Panc1 (cell line): ENCODE measurements around the gene PAGR1.

Experiments
- POLR2AphosphoS5 ChIP-seq: IDR thresholded peaks from 2 replicates; pipeline ENCODE4 v1.6.1; 2012; ENCODE audit warnings: mild to moderate bottlenecking, low read depth, low read length, moderate library complexity
- SIN3A ChIP-seq: IDR thresholded peaks from 2 replicates; pipeline ENCODE4 v1.6.1; 2012; ENCODE audit warnings: low read depth, mild to moderate bottlenecking, low read length, moderate library complexity, borderline replicate concordance; ENCODE audit not compliant: insufficient read depth
- TCF7L2 ChIP-seq: IDR thresholded peaks from 2 replicates; pipeline ENCODE4 v1.6.1; 2011; ENCODE audit warnings: mild to moderate bottlenecking, low read depth, low read length, inconsistent platforms
- TF ChIP-seq, protein P1 (sequence below): fragments of 450-650 bp; IDR thresholded peaks from 2 replicates; pipeline ENCODE4 v1.5.1; 2017; ENCODE audit warnings: mild to moderate bottlenecking

DNA sequence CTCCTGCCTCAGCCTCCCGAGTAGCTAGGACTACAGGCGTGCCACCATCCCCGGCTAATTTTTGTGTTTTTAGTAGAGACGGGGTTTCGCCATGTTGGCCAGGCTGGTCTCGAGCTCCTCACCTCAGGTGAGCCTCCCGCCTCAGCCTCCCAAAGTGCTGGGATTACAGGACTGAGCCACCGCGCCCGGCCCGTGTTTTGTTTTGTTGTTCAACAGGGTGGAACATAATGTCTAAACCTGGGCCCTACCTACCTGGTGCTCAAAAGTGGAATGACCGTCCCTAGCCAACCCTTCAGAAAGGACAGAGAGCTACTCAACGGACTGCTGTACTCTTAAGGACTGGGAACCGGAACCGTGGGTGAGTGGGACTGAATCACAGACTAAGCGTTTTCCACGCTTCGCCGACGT lies 26.2 kb upstream of the PAGR1 start:
- TF ChIP-seq, protein P1, sequence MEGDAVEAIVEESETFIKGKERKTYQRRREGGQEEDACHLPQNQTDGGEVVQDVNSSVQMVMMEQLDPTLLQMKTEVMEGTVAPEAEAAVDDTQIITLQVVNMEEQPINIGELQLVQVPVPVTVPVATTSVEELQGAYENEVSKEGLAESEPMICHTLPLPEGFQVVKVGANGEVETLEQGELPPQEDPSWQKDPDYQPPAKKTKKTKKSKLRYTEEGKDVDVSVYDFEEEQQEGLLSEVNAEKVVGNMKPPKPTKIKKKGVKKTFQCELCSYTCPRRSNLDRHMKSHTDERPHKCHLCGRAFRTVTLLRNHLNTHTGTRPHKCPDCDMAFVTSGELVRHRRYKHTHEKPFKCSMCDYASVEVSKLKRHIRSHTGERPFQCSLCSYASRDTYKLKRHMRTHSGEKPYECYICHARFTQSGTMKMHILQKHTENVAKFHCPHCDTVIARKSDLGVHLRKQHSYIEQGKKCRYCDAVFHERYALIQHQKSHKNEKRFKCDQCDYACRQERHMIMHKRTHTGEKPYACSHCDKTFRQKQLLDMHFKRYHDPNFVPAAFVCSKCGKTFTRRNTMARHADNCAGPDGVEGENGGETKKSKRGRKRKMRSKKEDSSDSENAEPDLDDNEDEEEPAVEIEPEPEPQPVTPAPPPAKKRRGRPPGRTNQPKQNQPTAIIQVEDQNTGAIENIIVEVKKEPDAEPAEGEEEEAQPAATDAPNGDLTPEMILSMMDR: no peak
- TF ChIP-seq SIN3A (no peak), TCF7L2 (no peak), POLR2AphosphoS5 (no peak)
